Muscle layer of colon (tissue), 2 donors: ENCODE data around the gene RAB12.
"Not testable (repeated sequence)": the region's sequence is repeated elsewhere in the genome, so short reads cannot be mapped to it uniquely, and the experiment has no call there.

Experiments
- H3K27ac ChIP-seq: one replicate; pipeline ENCODE4 v1.7.0; 2013; ENCODE audit warnings: low read depth, mild to moderate bottlenecking, low read length, moderate library complexity
- H3K27me3 ChIP-seq, 2 donors: one replicate each; pipeline ENCODE4 v1.7.0; 2013; ENCODE audit warnings: low read length in 2 of 2, mild to moderate bottlenecking in 2 of 2; ENCODE audit not compliant: insufficient read depth in 2 of 2, control insufficient read depth in 1 of 2
- H3K36me3 ChIP-seq: one replicate; pipeline ENCODE4 v1.7.0; 2013; ENCODE audit warnings: mild to moderate bottlenecking, low read length; ENCODE audit not compliant: insufficient read depth
- H3K4me1 ChIP-seq: one replicate; pipeline ENCODE4 v1.7.0; 2013; ENCODE audit warnings: mild to moderate bottlenecking, low read length; ENCODE audit not compliant: insufficient read depth
- H3K4me3 ChIP-seq, 2 donors: one replicate each; pipeline ENCODE4 v1.7.0; 2013; ENCODE audit warnings: low read length in 2 of 2, low read depth in 1 of 2, mild to moderate bottlenecking in 1 of 2, moderate library complexity in 1 of 2
- H3K9ac ChIP-seq: one replicate; pipeline ENCODE4 v1.7.0; 2013; ENCODE audit warnings: low read length
- H3K9me3 ChIP-seq: one replicate; pipeline ENCODE4 v1.7.0; 2013; ENCODE audit warnings: mild to moderate bottlenecking, low read length
- donor health status: abdominal sarcoma.
- donor health status: Adenocarcinoma of cecum.

Gene RAB12

DNA sequence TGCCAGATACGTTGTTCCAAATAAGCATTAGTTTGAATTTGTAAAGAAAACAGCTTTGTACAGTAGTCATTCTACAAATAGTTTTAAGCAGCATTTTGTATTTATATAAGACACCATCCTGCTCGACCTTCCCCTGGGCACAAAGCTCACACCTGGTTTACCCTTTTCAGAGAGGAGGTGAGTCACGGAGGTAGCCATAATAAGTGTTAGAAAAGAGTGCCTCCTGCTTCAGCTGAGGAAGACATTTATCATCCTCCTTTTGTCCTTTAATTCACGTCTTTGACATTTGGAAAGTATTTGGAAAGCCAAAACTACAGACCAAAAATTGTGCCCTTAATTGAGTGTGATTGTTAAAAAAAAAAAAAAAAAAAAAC is 6.8 kb downstream of the RAB12 start:
- Histone ChIP-seq H3K36me3 (no peaks in the 10 kb centered on the region), H3K4me1 (peaks cover 52% of the 10 kb centered on the region), H3K27ac (peak overlapping the region; percentile 81), H3K4me3 (peak overlapping the region in 1 of 2 donors; percentile 5), H3K27me3 (no peaks in the 10 kb centered on the region), H3K9me3 (no peaks in the 10 kb centered on the region), H3K9ac (no peak overlapping the region)

- no peaks in the 10 kb centered on the region for H3K27me3 ChIP-seq
- no peak overlapping the region for H3K9ac ChIP-seq
- no peaks in the 10 kb centered on the region for H3K36me3 ChIP-seq
- no peak overlapping the region for H3K27ac ChIP-seq
- H3K4me1 ChIP-seq, result peaks cover 39% of the 10 kb centered on the region
- no peak overlapping the region for H3K4me3 ChIP-seq
- H3K9me3 ChIP-seq, result no peaks in the 10 kb centered on the region
These were observed 8.7 kb downstream of the RAB12 start for GRCh38 chr18:8617907-8618306.

- Histone ChIP-seq H3K4me3 (no peak overlapping the region), H3K4me1 (peaks cover 34% of the 10 kb centered on the region), H3K36me3 (no peaks in the 10 kb centered on the region), H3K9ac (no peak overlapping the region), H3K9me3 (no peaks in the 10 kb centered on the region), H3K27me3 (no peaks in the 10 kb centered on the region), H3K27ac (no peak overlapping the region)
These were observed 9.8 kb downstream of the RAB12 start for GRCh38 chr18:8619041-8619440.

DNA sequence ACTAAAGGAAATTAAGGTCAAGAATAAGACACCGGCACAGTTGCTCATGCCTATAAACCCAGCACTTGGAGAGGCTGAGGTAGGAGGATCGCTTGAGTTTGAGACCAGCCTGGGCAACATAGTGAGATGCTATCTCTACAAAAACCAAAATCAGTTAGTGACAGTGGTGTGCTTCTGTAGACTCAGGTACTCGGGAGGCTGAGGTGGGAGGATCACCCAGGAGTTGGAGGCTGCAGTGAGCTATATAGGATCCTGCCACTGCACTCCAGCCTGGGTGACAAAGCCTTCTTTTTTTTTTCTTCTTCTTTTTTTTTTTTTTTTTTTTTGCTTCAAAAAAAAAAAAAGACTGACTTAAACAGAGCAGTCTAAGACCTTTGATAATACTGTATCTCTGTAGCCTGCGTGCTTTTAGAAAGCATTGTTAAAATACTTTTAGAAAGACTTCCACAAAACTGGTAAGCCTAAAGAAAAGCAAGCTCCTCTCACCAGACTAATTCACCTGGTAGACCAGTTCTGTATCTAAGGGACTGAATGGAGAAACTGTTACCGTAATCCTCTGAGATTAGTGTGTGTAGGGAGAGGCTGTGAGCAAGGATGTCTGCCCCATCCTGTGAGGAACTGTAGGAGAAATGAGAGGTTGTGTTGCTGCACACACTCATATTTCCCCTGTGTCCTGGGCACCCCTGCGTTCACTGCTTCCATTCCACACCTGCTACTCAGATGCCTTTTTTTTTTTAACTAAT is 10.8 kb downstream of the RAB12 start:
- no peaks in the 10 kb centered on the region for H3K27me3 ChIP-seq
- H3K9ac ChIP-seq, result no peak overlapping the region
- H3K27ac ChIP-seq, result no peak overlapping the region
- peaks cover 32% of the 10 kb centered on the region for H3K4me1 ChIP-seq
- no peak overlapping the region for H3K4me3 ChIP-seq
- no peaks in the 10 kb centered on the region for H3K9me3 ChIP-seq
- H3K36me3 ChIP-seq, result no peaks in the 10 kb centered on the region

DNA sequence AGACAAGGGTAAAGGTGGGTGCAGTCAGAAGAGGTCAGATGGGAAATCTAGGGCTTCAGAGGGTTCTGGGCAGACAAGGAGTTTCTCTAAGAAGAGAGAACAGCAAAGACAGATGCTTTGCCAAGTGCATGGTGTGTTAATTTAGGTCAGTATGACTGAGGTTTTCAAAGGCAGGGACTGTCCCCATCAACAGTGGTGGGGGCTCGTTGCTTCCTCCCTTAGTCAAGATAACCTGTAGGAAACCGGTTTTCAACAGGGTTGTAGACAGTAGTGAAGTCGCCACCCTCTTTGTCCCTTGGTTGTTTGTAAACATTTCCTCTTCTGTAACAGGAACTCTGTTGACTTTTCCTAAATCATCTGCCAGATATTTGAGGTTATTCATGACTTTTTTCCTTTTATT is 11.6 kb downstream of the RAB12 start:
- Histone ChIP-seq H3K9ac (no peak overlapping the region), H3K4me1 (peaks cover 23% of the 10 kb centered on the region), H3K27ac (no peak overlapping the region)

DNA sequence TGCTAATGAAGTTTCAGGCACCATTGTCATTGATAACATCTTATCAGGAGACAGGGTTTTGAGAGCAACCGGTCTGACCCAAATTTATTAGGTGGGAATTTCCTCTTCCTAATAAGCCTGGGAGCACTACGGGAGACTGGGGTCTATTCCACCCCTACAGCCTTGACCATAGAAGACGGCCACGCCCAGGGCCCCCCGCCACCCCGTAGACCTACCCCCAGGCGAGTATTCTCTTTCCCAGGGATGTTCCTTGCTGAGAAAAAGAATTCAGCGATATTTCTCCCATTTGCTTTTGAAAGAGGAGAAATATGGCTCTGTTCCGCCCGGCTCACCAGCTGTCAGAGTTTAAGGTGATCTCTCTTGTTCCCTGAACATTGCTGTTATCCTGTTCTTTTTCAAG is 13.4 kb downstream of the RAB12 start:
- H3K4me1 ChIP-seq, result peaks cover 12% of the 10 kb centered on the region
- H3K9ac ChIP-seq, H3K4me3 ChIP-seq, H3K9me3 ChIP-seq, H3K27me3 ChIP-seq, H3K27ac ChIP-seq: not testable (repeated sequence)
- H3K36me3 ChIP-seq, result peaks cover 21% of the 10 kb centered on the region

More for the DNA sequence above, 11.6 kb downstream of the RAB12 start:
- no peaks in the 10 kb centered on the region for H3K27me3 ChIP-seq
- no peak overlapping the region for H3K4me3 ChIP-seq
- H3K36me3 ChIP-seq, result peaks cover 5% of the 10 kb centered on the region
- H3K9me3 ChIP-seq, result no peaks in the 10 kb centered on the region

GRCh38 chr18:8623549-8624106 is 14.4 kb downstream of the RAB12 start:
- no peaks in the 10 kb centered on the region for H3K9me3 ChIP-seq
- H3K4me1 ChIP-seq, result peaks cover 12% of the 10 kb centered on the region
- H3K4me3 ChIP-seq, result no peak overlapping the region
- no peak overlapping the region for H3K9ac ChIP-seq
- peaks cover 22% of the 10 kb centered on the region for H3K36me3 ChIP-seq
- no peaks in the 10 kb centered on the region for H3K27me3 ChIP-seq
- no peak overlapping the region for H3K27ac ChIP-seq

GRCh38 chr18:8625461-8626092 is 16.3 kb downstream of the RAB12 start:
- H3K27ac ChIP-seq, result no peak overlapping the region
- peaks cover 26% of the 10 kb centered on the region for H3K36me3 ChIP-seq
- H3K4me3 ChIP-seq, result no peak overlapping the region
- H3K9ac ChIP-seq, result no peak overlapping the region
- H3K27me3 ChIP-seq, result no peaks in the 10 kb centered on the region
- H3K4me1 ChIP-seq, result peaks cover 10% of the 10 kb centered on the region
- H3K9me3 ChIP-seq, result no peaks in the 10 kb centered on the region

GRCh38 chr18:8626414-8627106 is 17.3 kb downstream of the RAB12 start:
- H3K4me1 ChIP-seq, result peaks cover 5% of the 10 kb centered on the region
- H3K36me3 ChIP-seq, result peaks cover 26% of the 10 kb centered on the region
- H3K4me3 ChIP-seq, result no peak overlapping the region
- H3K9me3 ChIP-seq, result no peaks in the 10 kb centered on the region
- H3K27ac ChIP-seq, result no peak overlapping the region
- no peak overlapping the region for H3K9ac ChIP-seq
- no peaks in the 10 kb centered on the region for H3K27me3 ChIP-seq

- H3K9ac ChIP-seq, result no peak overlapping the region
- no peaks in the 10 kb centered on the region for H3K27me3 ChIP-seq
- H3K4me3 ChIP-seq, result no peak overlapping the region
- H3K27ac ChIP-seq, result no peak overlapping the region
- peaks cover 5% of the 10 kb centered on the region for H3K4me1 ChIP-seq
- H3K9me3 ChIP-seq, result no peaks in the 10 kb centered on the region
- peaks cover 26% of the 10 kb centered on the region for H3K36me3 ChIP-seq
These were observed 17.9 kb downstream of the RAB12 start for GRCh38 chr18:8627107-8627472.

DNA sequence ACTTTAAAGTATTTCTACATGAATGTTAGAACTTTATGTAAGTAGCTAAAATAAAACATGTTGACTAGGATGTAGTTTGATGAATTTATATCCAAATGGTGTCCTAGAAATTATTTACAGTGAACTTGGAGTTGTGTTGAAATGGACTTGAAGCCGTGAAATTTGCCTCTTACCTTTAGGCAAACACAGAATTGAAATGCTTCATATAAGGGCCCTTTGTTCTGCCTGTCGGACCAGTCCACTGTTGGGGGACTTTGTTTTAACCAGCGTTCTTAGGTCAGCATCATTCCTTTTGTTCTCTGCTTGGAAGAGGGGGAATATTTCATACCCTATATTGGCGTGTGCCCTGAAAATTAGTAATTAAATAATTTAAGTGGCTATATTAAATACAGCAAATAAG is 18.3 kb downstream of the RAB12 start:
- Histone ChIP-seq H3K9me3 (no peaks in the 10 kb centered on the region), H3K4me1 (peaks cover 5% of the 10 kb centered on the region), H3K9ac (no peak overlapping the region), H3K27me3 (no peaks in the 10 kb centered on the region), H3K4me3 (no peak overlapping the region), H3K27ac (no peak overlapping the region), H3K36me3 (peaks cover 26% of the 10 kb centered on the region)
